A673 (cell line): ENCODE data around the gene SCMH1. TPM values are rescaled to one million over a fixed set of nuclear protein-coding genes. Genes with fewer than 3 reads are reported as not detected.

Source experiments
- BruUV-seq: library from RNA; stranded (reverse); fragments of 400-500 nt; replicated peaks from 2 replicates; lab custom pipeline; 2021; lab: Mats Ljungman, UMichigan
- CTCF ChIA-PET: fragments of 300-600 bp; sonication (Branson Sonifier 250); formaldehyde crosslinking; loops from one replicate; lab custom pipeline; 2022; ENCODE audit warnings: antibody characterized with exemption; lab: Charles Lee
- POLR2A ChIA-PET: fragments of 300-600 bp; sonication (Branson Sonifier 250); formaldehyde crosslinking; loops from one replicate; lab custom pipeline; 2022; ENCODE audit warnings: antibody characterized with exemption; ENCODE audit not compliant: low non-redundant PET; lab: Charles Lee
- DNase-seq: peaks from one replicate; pipeline ENCODE4 v3.0.0-alpha.2; 2015; ENCODE audit warnings: low spot score
- H3K27ac ChIP-seq: fragments of 200-600 bp; sonication (generic); 2 replicates; pipeline ENCODE4 v1.5.1; 2016; ENCODE audit warnings: mixed run types, low read depth, mild to moderate bottlenecking, mixed read lengths, antibody characterized with exemption, low read length; ENCODE audit not compliant: poor library complexity, severe bottlenecking
- H3K27me3 ChIP-seq: fragments of 200-600 bp; sonication (generic); replicated peaks from 2 replicates; pipeline ENCODE4 v1.6.1; 2017; ENCODE audit warnings: mixed run types, low read depth, mild to moderate bottlenecking, mixed read lengths, antibody characterized with exemption, low read length; ENCODE audit not compliant: insufficient read depth, poor library complexity
- H3K36me3 ChIP-seq: fragments of 200-600 bp; sonication (generic); 2 replicates; pipeline ENCODE4 v1.6.1; 2016; ENCODE audit warnings: mixed run types, mild to moderate bottlenecking, mixed read lengths, antibody characterized with exemption, low read length; ENCODE audit not compliant: insufficient read depth, poor library complexity, severe bottlenecking
- H3K4me1 ChIP-seq: fragments of 200-600 bp; sonication (generic); 2 replicates; pipeline ENCODE4 v1.6.1; 2017; ENCODE audit warnings: mixed run types, mild to moderate bottlenecking, mixed read lengths, antibody characterized with exemption, low read length; ENCODE audit not compliant: insufficient read depth, poor library complexity, severe bottlenecking
- H3K4me3 ChIP-seq: fragments of 200-600 bp; sonication (generic); 2 replicates; pipeline ENCODE4 v1.5.1; 2016; ENCODE audit warnings: low read depth, mixed run types, mild to moderate bottlenecking, mixed read lengths, low read length; ENCODE audit not compliant: poor library complexity, severe bottlenecking
- H3K9me3 ChIP-seq: fragments of 200-600 bp; sonication (generic); 2 replicates; pipeline ENCODE4 v1.6.1; 2016; ENCODE audit warnings: mixed run types, low read depth, mild to moderate bottlenecking, mixed read lengths, antibody characterized with exemption, low read length; ENCODE audit not compliant: poor library complexity, severe bottlenecking
- EZH2 ChIP-seq: fragments of 200-600 bp; sonication (generic); IDR thresholded peaks from 2 replicates; pipeline ENCODE4 v1.6.1; 2017; ENCODE audit warnings: borderline replicate concordance, low read depth, mild to moderate bottlenecking, mixed read lengths, antibody characterized with exemption, low read length; ENCODE audit not compliant: poor library complexity, severe bottlenecking
- intact Hi-C: fragments of 100-400 bp; cut with micrococcal nuclease; formaldehyde crosslinking; loops from one replicate; pipeline ENCODE4 v1.10.0; 2022; ENCODE audit not compliant: unreplicated experiment
- total RNA-seq: library from RNA; stranded (reverse); gene quantifications from 2 replicates; pipeline ENCODE4 v1.2.3, GENCODE V29; 2021
- TF ChIP-seq, protein P1 (sequence below): fragments of 300-800, 200-600 bp; sonication (generic); conservative IDR thresholded peaks from 2 replicates; pipeline ENCODE4 v1.5.1; 2017; ENCODE audit warnings: low read depth, mild to moderate bottlenecking, antibody characterized with exemption, low read length, moderate library complexity, mixed read lengths

The SCMH1 gene
- total RNA-seq, 1 experiment from 2014 or later: 30.4 TPM

DNA sequence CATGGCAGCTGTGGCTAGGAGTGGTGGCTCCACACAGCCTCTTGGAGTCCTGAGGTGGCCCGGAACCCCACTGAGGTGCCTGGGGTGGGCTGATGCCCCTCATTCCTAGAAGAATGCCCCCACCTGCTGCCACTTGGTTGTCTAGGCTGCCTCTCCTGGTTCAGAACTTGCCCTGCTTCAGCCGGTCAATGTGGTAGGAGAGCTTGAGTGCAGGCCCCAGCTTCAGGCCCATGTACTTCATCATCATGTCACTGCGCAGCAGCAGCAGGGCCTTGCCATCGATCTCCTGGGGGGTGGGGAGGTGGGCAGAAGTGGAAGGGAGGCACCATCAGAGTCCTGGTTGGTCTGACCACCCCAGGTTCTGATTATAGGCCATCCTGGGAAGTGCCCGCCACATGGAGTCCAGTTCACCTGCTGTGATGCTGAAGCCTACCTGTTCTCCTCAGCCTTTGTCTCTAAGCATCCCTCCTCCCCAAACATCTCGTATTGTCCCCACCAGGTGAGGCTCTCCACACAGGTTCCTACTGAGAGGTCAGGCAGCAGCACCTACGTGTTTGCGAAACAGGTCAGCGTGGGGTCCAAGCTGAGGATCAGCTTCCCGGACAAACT lies 214.0 kb downstream of the SCMH1 start:
- Histone ChIP-seq H3K4me1 (no peaks in the 10 kb centered on the region), H3K36me3 (peaks cover 23% of the 10 kb centered on the region), H3K9me3 (no peaks in the 10 kb centered on the region), H3K4me3 (no peak overlapping the region), H3K27me3 (no peaks in the 10 kb centered on the region), H3K27ac (no peak overlapping the region)
- no peak for TF ChIP-seq EZH2
- TF ChIP-seq, protein P1, sequence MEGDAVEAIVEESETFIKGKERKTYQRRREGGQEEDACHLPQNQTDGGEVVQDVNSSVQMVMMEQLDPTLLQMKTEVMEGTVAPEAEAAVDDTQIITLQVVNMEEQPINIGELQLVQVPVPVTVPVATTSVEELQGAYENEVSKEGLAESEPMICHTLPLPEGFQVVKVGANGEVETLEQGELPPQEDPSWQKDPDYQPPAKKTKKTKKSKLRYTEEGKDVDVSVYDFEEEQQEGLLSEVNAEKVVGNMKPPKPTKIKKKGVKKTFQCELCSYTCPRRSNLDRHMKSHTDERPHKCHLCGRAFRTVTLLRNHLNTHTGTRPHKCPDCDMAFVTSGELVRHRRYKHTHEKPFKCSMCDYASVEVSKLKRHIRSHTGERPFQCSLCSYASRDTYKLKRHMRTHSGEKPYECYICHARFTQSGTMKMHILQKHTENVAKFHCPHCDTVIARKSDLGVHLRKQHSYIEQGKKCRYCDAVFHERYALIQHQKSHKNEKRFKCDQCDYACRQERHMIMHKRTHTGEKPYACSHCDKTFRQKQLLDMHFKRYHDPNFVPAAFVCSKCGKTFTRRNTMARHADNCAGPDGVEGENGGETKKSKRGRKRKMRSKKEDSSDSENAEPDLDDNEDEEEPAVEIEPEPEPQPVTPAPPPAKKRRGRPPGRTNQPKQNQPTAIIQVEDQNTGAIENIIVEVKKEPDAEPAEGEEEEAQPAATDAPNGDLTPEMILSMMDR: no peak
- POLR2A ChIA-PET: no interaction called here
- DNase-seq: no peak
- BruUV-seq: no TSS peak
- CTCF ChIA-PET: no interaction called here
- intact Hi-C loops: no loop called here

- TF ChIP-seq, protein P1: no peak
- no peak for TF ChIP-seq EZH2
- intact Hi-C loops: no loop called here
- no TSS peak for BruUV-seq
- no peaks in the 10 kb centered on the region for H3K9me3 ChIP-seq
- no peaks in the 10 kb centered on the region for H3K4me1 ChIP-seq
- ChIA-PET POLR2A (no interaction called here), CTCF (no interaction called here)
- no peak for DNase-seq
- no peak overlapping the region for H3K4me3 ChIP-seq
- no peaks in the 10 kb centered on the region for H3K27me3 ChIP-seq
- no peak overlapping the region for H3K27ac ChIP-seq
- peaks cover 15% of the 10 kb centered on the region for H3K36me3 ChIP-seq
Observed at GRCh38 chr1:41025979-41026819, 215.9 kb downstream of the SCMH1 start.

- Histone ChIP-seq H3K27me3 (no peaks in the 10 kb centered on the region), H3K4me3 (no peak overlapping the region), H3K4me1 (no peaks in the 10 kb centered on the region), H3K9me3 (no peaks in the 10 kb centered on the region), H3K36me3 (peaks cover 10% of the 10 kb centered on the region), H3K27ac (no peak overlapping the region)
- POLR2A ChIA-PET: no interaction called here
- intact Hi-C loops: no loop called here
- DNase-seq: no peak
- CTCF ChIA-PET: no interaction called here
- BruUV-seq: no TSS peak
- TF ChIP-seq, protein P1: no peak
- TF ChIP-seq EZH2: no peak
Observed at GRCh38 chr1:41024953-41025352, 217.2 kb downstream of the SCMH1 start.
